Adrenal gland (tissue), 5 donors: ENCODE measurements around the gene ZNF426.

ENCODE experiments used
- POLR2A ChIP-seq, 2 donors: fragments of 450-650 bp; IDR thresholded peaks; one replicate each; pipeline ENCODE4 v1.6.1; 2017; ENCODE audit warnings: antibody characterized with exemption in 2 of 2, mild to moderate bottlenecking in 2 of 2, moderate library complexity in 1 of 2
- TF ChIP-seq, protein P1 (sequence below), 6 experiments: fragments of 450-650 bp in 4 of 6; fragments of 200-600 bp in 2 of 6; sonication (generic) in 1 of 6; IDR thresholded peaks; 1 replicate in 5 of 6; 2 replicates in 1 of 6; pipeline versions ENCODE4 v1.5.1 to v1.8.0; 2016 to 2021; ENCODE audit warnings: antibody characterized with exemption in 6 of 6, mild to moderate bottlenecking in 2 of 6, moderate library complexity in 1 of 6
- donor health status: DM: no; HTN: no; CAD: no.

DNA sequence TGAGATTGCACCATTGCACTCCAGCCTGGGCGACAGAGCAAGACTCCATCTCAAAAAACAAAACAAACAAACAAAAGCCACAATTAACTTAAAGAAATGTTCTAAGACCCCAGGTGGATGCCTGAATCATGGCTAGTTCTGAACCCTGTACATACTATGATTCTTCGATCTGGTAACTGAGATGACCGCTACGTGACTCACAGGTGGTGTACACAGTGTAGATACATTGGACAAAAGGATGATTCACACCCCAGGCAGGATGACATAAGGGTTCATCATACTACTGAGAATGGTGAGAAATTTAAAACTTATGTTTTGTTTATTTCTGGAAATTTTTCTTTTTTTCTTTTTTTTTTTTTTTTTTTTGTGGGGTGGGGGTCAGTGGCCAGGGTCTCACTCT, 6.5 kb downstream of the ZNF426 start:
- TF ChIP-seq, protein P1, sequence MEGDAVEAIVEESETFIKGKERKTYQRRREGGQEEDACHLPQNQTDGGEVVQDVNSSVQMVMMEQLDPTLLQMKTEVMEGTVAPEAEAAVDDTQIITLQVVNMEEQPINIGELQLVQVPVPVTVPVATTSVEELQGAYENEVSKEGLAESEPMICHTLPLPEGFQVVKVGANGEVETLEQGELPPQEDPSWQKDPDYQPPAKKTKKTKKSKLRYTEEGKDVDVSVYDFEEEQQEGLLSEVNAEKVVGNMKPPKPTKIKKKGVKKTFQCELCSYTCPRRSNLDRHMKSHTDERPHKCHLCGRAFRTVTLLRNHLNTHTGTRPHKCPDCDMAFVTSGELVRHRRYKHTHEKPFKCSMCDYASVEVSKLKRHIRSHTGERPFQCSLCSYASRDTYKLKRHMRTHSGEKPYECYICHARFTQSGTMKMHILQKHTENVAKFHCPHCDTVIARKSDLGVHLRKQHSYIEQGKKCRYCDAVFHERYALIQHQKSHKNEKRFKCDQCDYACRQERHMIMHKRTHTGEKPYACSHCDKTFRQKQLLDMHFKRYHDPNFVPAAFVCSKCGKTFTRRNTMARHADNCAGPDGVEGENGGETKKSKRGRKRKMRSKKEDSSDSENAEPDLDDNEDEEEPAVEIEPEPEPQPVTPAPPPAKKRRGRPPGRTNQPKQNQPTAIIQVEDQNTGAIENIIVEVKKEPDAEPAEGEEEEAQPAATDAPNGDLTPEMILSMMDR (IDR thresholded peaks at IDR 0.05), result no peak
- TF ChIP-seq POLR2A (IDR thresholded peaks at IDR 0.05), result no peak
